B cell (primary cell): ENCODE measurements around the gene STPG3. TPM values are rescaled to one million over a fixed set of nuclear protein-coding genes. Genes with fewer than 3 reads are reported as not detected.

Experiments used
- ATAC-seq: fragments of 200-7000 bp; cut with Tn5 transposase; one replicate; pipeline ENCODE4 v1.10.0; 2021; ENCODE audit warnings: low read depth, mild to moderate bottlenecking, moderate number of reproducible peaks, moderate library complexity
- CTCF ChIA-PET: fragments of 350-600 bp; sonication (Branson Sonifier 250); formaldehyde crosslinking; loops from one replicate; lab custom pipeline; 2021; ENCODE audit warnings: antibody characterized with exemption, inconsistent platforms; lab: Charles Lee
- POLR2A ChIA-PET: fragments of 350-600 bp; sonication (Branson Sonifier 250); formaldehyde crosslinking; loops from one replicate; lab custom pipeline; 2021; ENCODE audit warnings: antibody characterized with exemption; lab: Charles Lee
- DNase-seq: peaks from one replicate; pipeline ENCODE4 v3.0.0; 2013
- H2AFZ ChIP-seq: 2 replicates; pipeline ENCODE4 v1.6.1; 2012; ENCODE audit warnings: mild to moderate bottlenecking, low read depth, low read length; ENCODE audit not compliant: insufficient read depth, poor library complexity, severe bottlenecking
- H3K27ac ChIP-seq, 2 donors: 1 replicate in 1 of 2; 2 replicates in 1 of 2; pipeline ENCODE4 v1.5.1; 2012 to 2013; ENCODE audit warnings: low read length in 2 of 2, mild to moderate bottlenecking in 2 of 2, moderate library complexity in 1 of 2
- H3K27me3 ChIP-seq, 4 experiments: fragments of 200-600 bp in 1 of 4; sonication (generic) in 1 of 4; replicated peaks in 1 of 4; 1 replicate in 2 of 4; 2 replicates in 2 of 4; pipeline versions ENCODE4 v1.6.1 to v1.7.0; 2013 to 2016; ENCODE audit warnings: low read length in 3 of 4, mild to moderate bottlenecking in 2 of 4, mixed read lengths in 1 of 4, moderate library complexity in 1 of 4; ENCODE audit not compliant: insufficient read depth in 4 of 4, control insufficient read depth in 3 of 4; ENCODE audit errors: control extremely low read depth in 1 of 4
- H3K36me3 ChIP-seq, 2 experiments: replicated peaks in 1 of 2; 1 replicate in 1 of 2; 2 replicates in 1 of 2; pipeline versions ENCODE4 v1.6.1 to v1.7.1; 2013; ENCODE audit warnings: low read length in 1 of 2; ENCODE audit not compliant: insufficient read depth in 2 of 2, control insufficient read depth in 1 of 2; ENCODE audit errors: control extremely low read depth in 1 of 2, extremely low read depth in 1 of 2
- H3K4me1 ChIP-seq, 2 donors: fragments of 200-600 bp in 1 of 2; sonication (generic) in 1 of 2; 1 replicate in 1 of 2; 2 replicates in 1 of 2; pipeline versions ENCODE4 v1.5.1 to v1.6.1; 2013 to 2017; ENCODE audit warnings: low read length in 2 of 2; ENCODE audit not compliant: control insufficient read depth in 2 of 2, insufficient read depth in 2 of 2
- H3K4me2 ChIP-seq: replicated peaks from 2 replicates; pipeline ENCODE3; 2012; ENCODE audit warnings: mild to moderate bottlenecking, low read depth, low read length; ENCODE audit not compliant: poor library complexity, severe bottlenecking
- H3K4me3 ChIP-seq, 5 experiments: fragments of 200-600 bp in 1 of 5; sonication (generic) in 1 of 5; 1 replicate in 3 of 5; 2 replicates in 2 of 5; pipeline versions ENCODE4 v1.5.1 to v1.7.0; 2011 to 2016; ENCODE audit warnings: low read length in 4 of 5, mild to moderate bottlenecking in 4 of 5, low read depth in 2 of 5, control low read depth in 1 of 5, moderate library complexity in 1 of 5; ENCODE audit not compliant: insufficient read depth in 1 of 5; ENCODE audit errors: control extremely low read depth in 1 of 5, extremely low read depth in 1 of 5
- H3K79me2 ChIP-seq: fragments of 200-600 bp; sonication (generic); one replicate; pipeline ENCODE4 v1.6.0; 2016; ENCODE audit warnings: low read length; ENCODE audit not compliant: control insufficient read depth, insufficient read depth
- H3K9ac ChIP-seq: fragments of 200-600 bp; sonication (generic); 2 replicates; pipeline ENCODE4 v1.6.1; 2017; ENCODE audit warnings: mild to moderate bottlenecking, low read length, moderate library complexity
- H3K9me3 ChIP-seq, 3 donors: one replicate each; pipeline versions ENCODE4 v1.6.1 to v1.7.1; 2013; ENCODE audit warnings: low read length in 2 of 3; ENCODE audit not compliant: control insufficient read depth in 2 of 3, insufficient read depth in 1 of 3; ENCODE audit errors: control extremely low read depth in 1 of 3
- H4K20me1 ChIP-seq: 2 replicates; pipeline ENCODE4 v1.6.0; 2012; ENCODE audit warnings: mild to moderate bottlenecking, low read length; ENCODE audit not compliant: insufficient read depth, control insufficient read depth, poor library complexity, severe bottlenecking
- H3K27ac Mint-ChIP-seq: one replicate; pipeline ENCODE4 v1.8.0; 2021; ENCODE audit warnings: mixed read lengths
- H3K27me3 Mint-ChIP-seq: one replicate; pipeline ENCODE4 v1.8.0; 2021; ENCODE audit warnings: mixed read lengths
- H3K4me1 Mint-ChIP-seq: one replicate; pipeline ENCODE4 v1.8.0; 2021; ENCODE audit warnings: mixed read lengths
- H3K4me3 Mint-ChIP-seq: one replicate; pipeline ENCODE4 v1.8.0; 2021; ENCODE audit warnings: mixed read lengths
- H3K9me3 Mint-ChIP-seq: one replicate; pipeline ENCODE4 v1.8.0; 2022; ENCODE audit warnings: mixed read lengths; ENCODE audit not compliant: insufficient read depth
- CTCF ChIP-seq: fragments of 200-600 bp; IDR thresholded peaks from one replicate; pipeline ENCODE4 v1.8.0; 2022; ENCODE audit warnings: antibody characterized with exemption, mild to moderate bottlenecking
- EZH2 ChIP-seq: IDR thresholded peaks from 2 replicates; pipeline ENCODE4 v1.6.1; 2012; ENCODE audit warnings: borderline replicate concordance, low read depth, mild to moderate bottlenecking, moderate library complexity, low read length; ENCODE audit not compliant: insufficient read depth, poor library complexity, severe bottlenecking
- WGBS: methylation state at CpG from one replicate; pipeline ENCODE4 v1.1.5; 2013; ENCODE audit warnings: missing lambda C conversion rate; ENCODE audit not compliant: insufficient coverage; 5-methylcytosine and 5-hydroxymethylcytosine counted together
- intact Hi-C: fragments of 100-400 bp; cut with micrococcal nuclease; formaldehyde crosslinking; loops from one replicate; pipeline ENCODE4 v1.10.0; 2022
- polyA plus RNA-seq: library from polyadenylated mRNA; depleted of rRNA; stranded (reverse); fragments of >200 nt; gene quantifications from 2 replicates; pipeline ENCODE4 v1.2.3, GENCODE V29; 2012
- total RNA-seq, 2 donors: library from RNA; stranded (reverse); fragments of 120-200 nt in 1 of 2; gene quantifications; 1 replicate in 1 of 2; 2 replicates in 1 of 2; pipeline versions ENCODE4 v1.2.3 to v1.2.4, GENCODE V29; 2013 to 2022

The STPG3 gene
- total and polyA plus RNA-seq, 2 donors (not counting 1 experiment from before 2014, with no cell fraction given) = not detected

GRCh38 chr9:137296670-137297664 is 45.9 kb downstream of the STPG3 start:
- H4K20me1 ChIP-seq = peaks cover 13% of the 10 kb centered on the region
- peak overlapping the region; percentile 95 for H3K4me2 ChIP-seq
- no peak for DNase-seq
- no peak overlapping the region for H3K9ac ChIP-seq
- H3K4me1 Mint-ChIP-seq = peaks cover 23% of the 10 kb centered on the region
- no peak overlapping the region for H3K4me3 ChIP-seq
- peaks cover 0 to 33% (median 4%) of the 10 kb centered on the region in 3 donors for H3K9me3 ChIP-seq
- peak overlapping the region; percentile 63 for H3K27ac Mint-ChIP-seq
- CTCF ChIA-PET = interaction anchor here (1.0 to 2.1 kb wide), 3 partner anchors 10 to 24 kb away, joined by 3 to 11 read pairs (median 3); no protein-coding TSS in a partner anchor
- H3K27ac ChIP-seq = no peak overlapping the region
- no peaks in the 10 kb centered on the region for H3K9me3 Mint-ChIP-seq
- WGBS = 59% methylated on average over 15 of the region's 24 CpGs
- H3K36me3 ChIP-seq = no peaks in the 10 kb centered on the region
- H3K27me3 ChIP-seq = peaks cover 0 to 69% (median 37%) of the 10 kb centered on the region in 4 experiments
- TF ChIP-seq EZH2 (no peak), CTCF (no peak)
- H3K27me3 Mint-ChIP-seq = peaks cover 32% of the 10 kb centered on the region
- H3K4me3 Mint-ChIP-seq = peak overlapping the region; percentile 76
- intact Hi-C loops = loop anchor here (10.0 kb wide), 1 partner anchor 238 kb away; no protein-coding TSS in a partner anchor
- no peak overlapping the region for H2AFZ ChIP-seq
- peaks cover 40 to 41% of the 10 kb centered on the region in 2 donors for H3K4me1 ChIP-seq
- H3K79me2 ChIP-seq = no peaks in the 10 kb centered on the region
- no peak for ATAC-seq
- POLR2A ChIA-PET = no interaction called here
